Endometrium (tissue), 2 donors: ENCODE results near the gene DOC2A.
"Not testable (repeated sequence)": the region's sequence is repeated elsewhere in the genome, so short reads cannot be mapped to it uniquely, and the experiment has no call there.

Source experiments
- FAIRE-seq: peaks from 2 replicates; lab custom pipeline; 2012; peaks lifted over from hg19 to GRCh38; lab: Jason Lieb, UNC
- donor health status: control.
- donor health status: control.

The DOC2A gene

DNA sequence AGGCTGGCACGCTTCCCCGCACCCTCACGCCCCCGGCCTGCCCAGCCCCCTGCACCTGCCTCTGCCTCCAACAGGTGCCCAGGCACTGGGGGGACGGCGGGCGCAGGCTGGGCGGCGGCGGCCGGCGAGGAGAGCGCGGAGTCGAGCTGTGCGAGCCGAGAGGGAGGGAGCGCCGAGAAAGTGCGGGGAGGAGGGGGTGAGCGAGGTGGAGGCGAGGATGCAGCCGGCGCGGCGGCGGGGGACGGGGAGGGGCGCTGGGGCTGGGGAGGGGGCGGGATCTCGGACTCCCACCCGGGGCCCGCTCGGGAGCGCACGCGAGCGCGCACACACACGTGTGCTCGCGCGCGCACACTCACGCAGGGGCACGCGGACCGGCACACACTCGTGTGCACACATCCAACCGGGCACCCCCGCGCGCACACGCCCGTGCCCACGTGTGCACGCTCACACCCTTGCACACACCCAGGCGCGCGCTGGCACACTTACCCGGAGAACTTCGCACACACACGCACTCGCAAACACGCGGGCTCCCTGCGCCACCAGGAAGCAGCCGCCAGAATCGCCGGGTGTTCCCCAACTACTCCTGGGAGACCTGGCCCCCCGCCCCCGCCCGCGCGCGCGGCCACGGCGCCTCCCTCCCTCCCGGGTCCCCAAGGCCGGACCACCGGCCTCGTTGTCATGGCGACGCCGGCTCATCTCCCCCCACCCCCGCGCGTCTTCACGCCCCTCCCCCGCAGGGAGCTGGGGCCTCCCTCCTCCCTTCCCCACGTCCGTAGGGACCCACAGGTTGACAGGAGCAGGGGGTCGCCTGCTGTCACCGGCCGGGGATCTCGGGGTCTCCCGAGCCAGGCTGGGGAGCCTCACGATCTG is at the start of gene DOC2A:
TSS of gene DOC2A (minus strand) at position 184 of the 870 bp plus-strand sequence. CDS start 805 bp downstream, outside the sequence.
- FAIRE-seq = no peak

DNA sequence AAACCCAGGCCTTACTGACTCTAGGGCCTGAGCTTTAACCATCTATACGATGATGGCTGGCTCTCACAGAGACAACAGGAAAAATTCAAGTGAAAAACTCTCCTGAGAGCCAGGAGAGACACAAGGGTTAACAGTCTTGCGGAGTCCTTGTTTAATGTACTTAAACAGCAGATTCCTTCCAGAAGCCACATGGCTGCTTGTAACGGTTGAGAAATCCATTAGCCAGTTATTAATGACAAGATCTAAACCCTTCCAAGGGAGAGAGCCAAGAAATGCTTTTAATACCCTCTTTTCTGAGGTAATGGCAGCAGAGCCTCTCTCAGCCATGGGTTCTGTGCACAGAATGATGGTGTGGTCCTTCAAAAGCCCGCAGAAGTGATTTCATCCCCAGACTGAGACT is 49.5 kb upstream of the DOC2A start:
- FAIRE-seq = no peak

DNA sequence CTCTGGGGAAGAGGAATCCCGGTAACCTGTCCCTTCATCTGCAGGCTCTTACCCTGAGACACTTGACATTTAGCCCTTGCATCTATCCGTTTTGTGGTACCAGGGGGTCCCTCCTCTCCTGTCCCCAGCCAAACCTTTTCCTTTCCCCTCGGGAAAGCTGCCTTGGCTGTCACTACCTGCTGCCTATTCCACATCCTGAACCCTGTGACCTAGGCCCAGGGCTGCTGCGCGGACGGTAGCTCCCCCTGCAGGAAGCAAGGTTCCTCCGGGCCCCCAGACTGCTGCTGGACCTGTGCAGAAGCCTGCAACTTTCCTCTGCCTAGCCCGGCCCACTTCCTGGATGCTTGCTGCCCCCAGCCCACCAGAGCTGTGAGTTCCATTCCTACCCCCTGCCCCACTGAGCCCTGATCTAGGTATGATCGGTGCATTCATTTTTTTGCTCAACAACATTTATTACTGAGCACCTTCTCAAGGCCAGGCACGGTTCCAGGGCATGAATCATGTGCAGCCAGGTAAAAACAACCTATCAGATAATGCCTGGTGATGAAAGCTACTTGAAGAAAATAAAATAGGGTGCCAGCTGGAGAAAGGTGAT is 44.2 kb upstream of the DOC2A start:
- no peak for FAIRE-seq

DNA sequence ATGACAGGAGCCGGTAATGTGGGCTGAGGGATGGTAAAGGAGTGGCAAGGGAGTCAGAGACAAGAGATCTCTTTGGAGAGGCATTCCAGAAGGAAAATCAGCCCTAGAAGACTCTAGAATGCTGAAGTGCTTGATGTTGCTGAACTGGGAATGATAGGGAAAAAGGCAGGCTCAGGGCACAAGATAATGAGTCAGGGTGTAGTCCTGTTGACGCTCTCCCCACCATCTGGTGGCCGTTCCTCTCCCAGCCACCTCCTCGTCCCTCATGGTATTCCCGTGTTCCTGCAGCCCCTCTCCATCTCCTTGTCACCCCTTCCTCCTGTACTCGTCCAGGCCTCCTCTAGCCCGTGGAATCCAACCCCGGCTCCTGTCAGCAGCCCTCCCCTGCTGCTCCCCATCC is 43.6 kb upstream of the DOC2A start:
- FAIRE-seq = no peak

DNA sequence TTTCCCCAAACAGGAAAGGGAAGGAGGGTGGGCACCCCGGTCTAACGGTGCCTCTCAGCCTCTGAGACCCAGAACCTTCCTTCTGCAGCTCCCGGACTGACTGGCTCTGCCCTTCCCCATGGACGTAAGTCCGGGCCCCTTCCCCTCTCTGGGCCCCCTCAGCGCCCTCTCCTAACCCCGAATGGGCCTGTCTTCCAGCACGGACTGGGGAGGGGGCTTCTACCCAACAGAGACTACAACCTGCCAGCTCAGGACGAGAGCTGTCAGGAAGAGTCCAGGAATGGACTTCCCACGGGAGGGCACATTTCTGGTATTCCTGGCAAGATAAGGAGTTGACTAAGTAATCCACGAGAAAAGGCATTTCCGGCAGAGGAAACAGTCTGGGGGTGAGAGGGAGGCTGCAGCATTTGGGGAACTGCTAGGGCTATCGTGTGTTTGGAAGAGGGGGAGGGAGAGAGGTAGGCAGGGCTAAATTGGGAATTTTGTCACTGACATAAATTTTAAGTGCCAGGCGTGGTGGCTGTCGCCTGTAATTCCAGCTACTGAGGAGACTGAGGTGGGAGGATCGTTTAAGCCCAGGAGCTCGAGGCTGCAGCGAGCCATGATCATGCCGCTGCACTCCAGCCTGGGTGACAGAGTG is 42.7 kb upstream of the DOC2A start:
- FAIRE-seq = no peak

DNA sequence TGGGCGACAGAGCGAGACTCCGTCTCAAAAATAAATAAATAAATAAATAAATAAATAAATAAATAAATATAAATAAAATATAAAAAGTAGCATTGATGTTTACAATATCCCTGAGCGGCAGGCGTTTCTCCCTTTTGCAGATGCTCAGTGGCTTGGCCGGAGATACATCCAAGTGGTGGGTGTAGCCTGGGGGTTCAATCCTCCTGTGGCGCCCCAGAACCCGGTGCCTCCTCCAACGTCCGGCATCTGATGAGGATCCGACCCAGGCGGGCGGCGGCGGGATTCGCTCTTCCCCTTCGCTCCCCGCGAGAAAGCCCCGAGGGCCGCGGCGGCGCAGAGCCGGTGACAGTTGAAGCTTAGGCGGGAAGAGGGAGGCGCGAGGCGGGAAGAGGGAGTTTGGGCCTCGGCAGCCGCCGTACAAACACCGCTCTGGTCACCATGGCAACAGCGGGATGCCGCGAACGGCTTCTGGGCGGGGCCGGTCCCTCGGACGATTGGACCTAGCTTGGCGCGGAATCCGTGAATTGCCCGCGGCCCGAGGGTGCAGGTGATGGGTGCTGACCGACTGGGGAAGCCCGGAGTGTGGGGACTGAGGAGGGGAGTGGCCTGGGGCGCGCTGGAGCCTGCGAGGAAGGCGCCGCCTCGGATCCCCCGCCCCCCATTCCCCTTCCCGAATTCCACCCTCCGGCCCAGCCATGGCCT is 42.0 kb upstream of the DOC2A start:
- FAIRE-seq = no peak

DNA sequence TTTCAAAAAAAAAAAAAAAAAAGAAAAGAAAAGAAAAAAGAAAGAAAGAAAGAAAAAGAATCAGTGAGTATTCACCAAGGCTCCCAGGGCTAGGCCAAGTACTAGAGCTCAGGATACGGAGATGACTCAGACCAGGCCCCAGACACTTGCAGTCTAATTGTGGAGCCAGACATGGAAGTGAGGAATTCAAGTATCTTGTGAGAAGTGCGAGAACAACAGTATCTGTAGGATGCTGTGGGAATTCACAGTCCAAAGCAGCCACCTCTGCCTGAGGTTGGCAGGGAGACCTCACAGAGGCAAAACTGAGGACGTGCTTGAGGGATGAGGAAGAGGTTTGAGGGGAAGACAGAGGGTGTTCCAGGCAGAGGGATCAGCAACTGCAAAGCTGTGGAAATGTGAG is 40.7 kb upstream of the DOC2A start:
- FAIRE-seq = no peak

DNA sequence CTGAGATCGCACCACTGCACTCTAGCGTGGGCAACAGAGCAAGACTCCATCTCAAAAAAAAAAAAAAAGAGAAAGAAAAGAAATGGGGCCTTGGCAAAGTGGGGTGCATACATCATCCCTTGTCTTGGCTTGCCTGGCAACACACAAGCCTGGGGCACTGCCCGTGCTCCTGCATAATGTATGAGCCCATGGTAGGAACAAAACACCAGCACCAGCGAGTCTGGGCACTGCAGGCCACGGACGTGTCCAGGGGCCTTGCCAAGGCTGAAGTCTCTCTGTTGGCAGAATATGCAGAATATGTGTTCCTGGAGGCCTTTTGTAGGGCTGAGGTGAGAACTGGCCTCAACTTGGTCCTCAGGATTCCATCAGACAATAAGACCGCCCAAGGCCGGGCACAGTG is 39.0 kb upstream of the DOC2A start:
- no peak for FAIRE-seq

DNA sequence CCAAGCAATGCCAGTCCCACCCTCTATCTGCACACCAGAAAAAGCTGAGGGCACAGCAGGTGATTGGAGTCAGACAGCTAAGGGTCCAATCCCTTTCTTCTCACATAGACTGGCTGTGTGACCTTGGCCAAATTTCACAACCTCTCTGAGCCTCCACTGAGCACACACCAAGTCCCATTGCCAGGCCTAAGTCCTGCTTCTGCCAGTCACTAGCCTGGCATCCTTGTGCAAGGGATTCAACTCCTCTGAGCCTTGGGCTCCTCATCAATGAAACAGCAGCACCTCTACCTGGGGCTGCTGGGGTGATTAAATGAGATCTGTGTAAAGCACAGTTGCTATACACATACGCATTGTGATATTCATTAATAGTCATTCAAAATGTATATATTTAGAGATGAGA is 35.8 kb upstream of the DOC2A start:
- no peak for FAIRE-seq

DNA sequence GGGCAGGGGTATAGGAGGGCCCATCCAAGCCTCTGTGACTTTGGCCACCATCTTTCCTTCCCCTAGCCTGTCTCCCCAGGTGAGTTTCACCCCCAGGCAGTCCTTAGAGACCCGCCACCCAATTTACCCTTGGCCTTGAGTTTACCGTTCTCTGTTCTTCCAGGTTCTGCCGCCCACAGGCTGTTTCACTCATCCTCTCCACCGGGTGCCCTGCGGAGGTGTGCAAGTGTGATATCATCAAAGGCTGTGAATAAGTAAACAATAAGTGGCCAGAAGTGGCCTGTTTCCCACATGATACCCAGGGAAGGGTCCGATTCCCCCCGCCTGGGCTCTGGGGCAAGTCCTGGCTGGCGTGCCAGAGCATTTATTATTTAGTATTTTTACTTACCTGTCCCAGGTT is 35.4 kb upstream of the DOC2A start:
- FAIRE-seq = no peak

DNA sequence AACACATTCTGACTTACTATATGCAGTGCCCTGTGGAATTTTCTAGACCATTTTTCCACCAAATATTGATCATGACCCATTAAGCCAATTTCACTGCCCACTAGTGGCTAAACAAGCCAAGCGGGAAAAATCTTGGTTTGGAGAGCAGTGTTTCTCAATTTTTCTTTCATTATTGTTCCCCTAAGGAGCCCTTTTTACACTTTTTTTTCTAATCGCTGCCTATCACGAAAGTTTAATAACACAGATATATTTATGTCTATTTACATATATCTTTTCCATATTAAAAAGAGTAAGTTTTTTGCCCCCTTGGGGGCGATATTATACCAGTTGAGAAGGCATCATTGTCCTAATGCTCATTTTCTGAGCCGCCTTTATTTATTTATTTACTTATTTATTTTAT is 31.0 kb upstream of the DOC2A start:
- peak; percentile 89 for FAIRE-seq

DNA sequence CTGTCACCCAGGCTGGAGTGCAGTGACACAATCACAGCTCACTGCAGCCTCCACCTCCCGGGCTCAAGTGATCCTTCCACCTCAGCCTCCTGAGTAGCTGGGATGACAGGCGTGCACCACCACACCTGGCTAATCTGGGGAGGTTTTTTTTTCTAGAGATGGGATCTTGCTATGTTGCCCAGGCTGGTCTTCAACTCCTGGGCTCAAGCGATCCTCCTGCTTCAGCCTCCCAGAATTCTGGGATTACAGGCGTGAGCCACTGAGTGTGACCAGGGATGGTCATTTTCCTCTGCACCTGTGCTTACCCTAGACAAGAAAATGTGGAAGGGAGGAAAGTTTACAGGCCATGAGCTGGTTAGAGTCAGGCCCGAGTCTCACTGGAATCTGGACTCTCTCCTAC is 29.9 kb upstream of the DOC2A start:
- FAIRE-seq = not testable (repeated sequence)

DNA sequence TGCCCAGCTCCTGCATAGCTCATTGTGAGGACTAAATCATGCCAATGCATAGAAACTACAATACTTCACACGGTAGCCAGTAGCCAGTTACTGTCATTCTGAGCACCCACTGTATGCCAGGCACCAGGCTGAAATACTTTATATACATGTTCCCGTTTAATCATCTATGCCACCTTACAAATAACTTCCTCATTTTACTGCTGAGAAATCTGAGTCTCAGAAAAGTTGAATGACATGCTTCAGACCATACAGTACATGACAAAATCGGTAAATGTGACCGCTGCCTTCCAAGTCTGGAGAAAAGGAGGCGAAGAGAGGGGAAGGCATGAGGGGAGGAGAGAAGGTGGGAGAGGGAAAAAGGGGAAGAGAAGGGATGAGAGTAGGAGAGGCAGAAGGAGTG is 29.4 kb upstream of the DOC2A start:
- FAIRE-seq = no peak

DNA sequence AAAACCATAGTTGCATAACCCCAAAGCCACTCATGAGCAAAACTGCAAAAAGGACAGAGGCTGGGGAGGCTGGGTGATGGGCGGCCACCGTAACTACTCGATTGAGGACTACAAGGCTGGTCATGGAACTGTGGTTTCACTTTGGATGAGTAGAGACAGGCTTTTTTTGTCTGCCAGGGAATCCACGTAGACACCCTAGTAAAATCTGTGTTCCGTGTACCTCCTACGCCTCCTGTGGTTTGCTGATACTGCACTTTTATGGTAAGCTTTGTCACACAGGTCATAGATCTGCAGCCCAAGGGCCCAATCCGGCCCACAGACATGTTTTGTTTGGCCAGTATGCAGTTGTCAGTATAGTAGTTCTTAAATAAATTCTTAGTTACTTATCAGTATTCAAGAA is 22.4 kb upstream of the DOC2A start:
- no peak for FAIRE-seq

DNA sequence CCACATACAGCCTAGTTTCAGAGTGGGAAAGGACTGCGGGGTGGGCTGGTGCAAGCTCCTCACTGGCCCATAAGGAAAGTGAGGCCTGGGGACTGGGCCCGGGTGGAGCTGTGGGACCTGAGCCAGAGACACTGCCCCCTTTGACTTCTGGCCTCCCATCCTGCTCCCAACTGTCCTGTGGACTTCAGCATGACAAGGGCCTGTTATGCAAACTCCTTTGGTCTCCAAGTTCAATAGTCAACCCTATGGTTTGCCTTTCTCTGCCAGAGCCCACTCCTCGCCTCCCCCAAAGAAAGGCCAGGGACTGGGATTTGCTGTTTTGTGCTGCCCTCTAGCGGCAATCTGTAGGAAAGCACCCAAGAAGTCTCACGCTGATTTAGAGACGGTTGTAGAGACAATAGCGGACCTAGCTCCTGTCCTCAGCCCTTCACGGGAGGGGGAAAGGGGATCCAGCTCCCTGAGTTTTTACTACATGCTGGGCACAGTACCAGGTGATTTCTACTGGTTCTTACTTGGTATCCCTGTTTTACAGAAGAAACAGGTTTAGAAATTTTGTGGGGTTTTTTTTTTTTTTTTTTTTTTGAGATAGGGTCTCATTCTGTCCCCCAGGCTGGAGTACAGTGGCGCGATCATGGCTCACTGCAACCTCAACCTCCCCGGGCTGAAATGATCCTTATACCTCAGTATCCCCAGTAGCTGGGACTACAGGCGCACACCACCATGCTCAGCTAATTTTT is 21.4 kb upstream of the DOC2A start:
- FAIRE-seq = no peak

DNA sequence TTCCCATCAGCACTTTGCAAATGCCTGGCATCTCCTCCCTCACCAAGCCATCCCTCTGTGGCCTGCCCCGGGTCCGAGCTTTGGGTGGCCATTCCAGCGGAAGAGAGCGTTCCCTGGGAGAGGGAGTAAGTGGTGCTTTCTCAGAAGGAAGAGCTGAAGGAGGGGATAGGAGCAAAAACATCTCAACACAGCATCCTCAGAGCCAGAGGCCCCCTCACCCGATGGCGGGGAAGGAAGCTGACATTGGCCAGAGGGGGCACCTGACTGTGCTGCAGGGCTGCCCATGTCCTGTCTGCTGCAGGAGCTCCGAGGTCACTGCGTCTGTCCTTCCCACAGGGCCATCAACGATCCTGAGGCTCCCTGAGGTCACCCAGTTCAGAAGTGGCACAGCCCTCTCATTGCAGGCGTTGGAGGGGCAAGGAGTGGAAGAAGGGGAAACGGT is 20.7 kb upstream of the DOC2A start:
- FAIRE-seq = no peak

DNA sequence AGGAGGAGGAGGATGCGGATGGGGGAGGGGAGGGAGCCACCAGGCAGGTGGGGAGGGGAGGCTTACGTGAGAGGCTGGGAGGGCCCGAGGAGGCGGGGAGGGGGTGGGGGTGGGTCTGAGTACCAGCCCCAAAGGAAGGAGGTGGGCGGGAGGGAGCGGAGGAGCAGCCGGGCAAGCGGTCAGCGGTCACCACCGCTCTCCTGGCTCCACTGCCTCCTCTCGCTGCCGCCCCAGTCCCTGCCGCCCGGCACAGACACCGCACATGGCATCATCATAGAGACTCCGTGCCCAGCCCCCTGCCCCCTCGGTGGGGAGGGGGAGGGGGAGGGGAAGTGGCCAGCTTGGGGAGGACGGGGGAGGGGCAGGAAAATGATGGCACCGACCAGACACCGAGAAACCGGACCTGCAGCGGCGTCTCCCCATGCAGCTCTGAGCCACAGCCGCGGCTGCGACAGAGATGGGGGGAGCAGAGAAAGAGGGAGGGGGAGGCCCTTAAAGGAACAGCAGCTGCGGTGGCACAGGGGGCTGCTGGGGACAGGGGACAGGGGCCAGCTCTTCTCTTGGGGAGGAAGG is 20.1 kb upstream of the DOC2A start, which contains the start of gene TLCD3B:
TSS of gene TLCD3B (minus strand) at position 431 of the 573 bp plus-strand sequence. CDS start 744 bp downstream, outside the sequence.
- FAIRE-seq = no peak

DNA sequence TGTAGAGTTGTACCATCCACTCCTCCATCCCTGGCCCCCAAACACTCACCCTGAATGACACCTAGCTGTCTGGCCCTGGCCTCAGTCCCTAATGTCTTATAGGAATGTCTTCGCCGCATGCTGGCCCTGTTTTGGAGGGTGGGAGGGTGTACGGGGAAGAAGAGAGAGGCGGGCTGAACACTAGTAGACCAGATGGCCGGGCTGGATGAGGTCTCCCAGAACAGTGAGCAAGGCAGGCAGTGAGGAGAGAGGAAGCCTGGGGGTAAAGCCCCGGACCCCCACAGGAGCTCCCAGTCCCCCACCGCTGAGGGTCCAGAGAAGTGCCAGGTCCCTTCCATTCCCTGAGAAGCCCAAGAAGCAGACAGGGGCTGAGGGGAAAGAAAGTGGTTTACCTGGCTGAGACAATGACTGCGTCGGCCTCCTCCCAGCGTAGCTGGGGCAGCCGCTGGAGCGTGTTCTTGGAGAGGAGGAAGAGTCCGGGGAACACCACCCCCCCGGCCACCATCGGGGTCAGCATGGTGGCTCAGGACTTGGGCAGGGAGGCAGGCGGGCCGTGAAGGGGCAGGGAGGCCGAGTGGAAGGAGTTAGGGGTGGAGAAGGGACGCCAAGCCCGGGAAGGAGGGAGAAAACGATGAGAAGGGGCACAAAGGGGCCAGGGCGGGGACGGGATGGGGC is 19.3 kb upstream of the DOC2A start:
- no peak for FAIRE-seq

DNA sequence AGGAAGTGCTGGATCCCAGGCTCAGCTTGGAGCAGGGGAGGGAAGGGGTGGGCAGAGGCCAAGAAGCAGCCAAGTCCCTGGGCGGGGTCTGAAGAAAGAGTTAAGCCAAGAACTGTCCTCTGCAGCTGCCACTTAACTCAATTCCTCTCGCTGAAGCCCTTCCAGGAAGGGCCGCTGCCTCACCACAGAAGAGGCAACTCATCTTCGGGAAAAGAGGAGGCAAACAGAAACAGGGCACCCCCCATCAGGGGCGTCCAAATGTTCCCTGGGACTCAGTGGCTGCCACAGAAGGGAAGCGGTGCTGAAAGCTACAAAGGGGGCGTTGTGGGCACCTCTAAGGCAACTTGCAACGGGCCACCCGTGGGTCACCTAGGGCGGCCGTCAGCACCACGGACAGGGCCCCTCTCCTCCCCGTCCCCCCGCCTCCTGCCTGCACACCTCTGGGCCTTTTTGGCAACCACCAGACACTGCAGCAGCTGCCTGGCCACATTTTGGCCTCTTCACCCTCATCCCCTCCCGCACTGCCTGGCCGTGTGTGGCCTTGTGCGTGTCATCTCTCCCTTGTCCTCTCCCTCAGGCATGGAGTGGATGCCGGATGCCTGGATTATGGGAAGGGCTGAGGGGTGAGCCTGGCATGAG is 17.7 kb upstream of the DOC2A start:
- no peak for FAIRE-seq
